GM12874 (cell line): ENCODE measurements around the gene PHF21B.

ENCODE experiments used
- CTCF ChIP-seq: IDR thresholded peaks from 2 replicates; pipeline ENCODE4 v1.5.1; 2011; ENCODE audit warnings: low read depth, mild to moderate bottlenecking, control low read depth, low read length, moderate library complexity; ENCODE audit not compliant: insufficient read depth

PHF21B gene

GRCh38 chr22:44891791-44892190, 118.0 kb downstream of the PHF21B start:
- no peak for TF ChIP-seq CTCF

- no peak for TF ChIP-seq CTCF
Measured at GRCh38 chr22:44891293-44891747, 118.5 kb downstream of the PHF21B start.

DNA sequence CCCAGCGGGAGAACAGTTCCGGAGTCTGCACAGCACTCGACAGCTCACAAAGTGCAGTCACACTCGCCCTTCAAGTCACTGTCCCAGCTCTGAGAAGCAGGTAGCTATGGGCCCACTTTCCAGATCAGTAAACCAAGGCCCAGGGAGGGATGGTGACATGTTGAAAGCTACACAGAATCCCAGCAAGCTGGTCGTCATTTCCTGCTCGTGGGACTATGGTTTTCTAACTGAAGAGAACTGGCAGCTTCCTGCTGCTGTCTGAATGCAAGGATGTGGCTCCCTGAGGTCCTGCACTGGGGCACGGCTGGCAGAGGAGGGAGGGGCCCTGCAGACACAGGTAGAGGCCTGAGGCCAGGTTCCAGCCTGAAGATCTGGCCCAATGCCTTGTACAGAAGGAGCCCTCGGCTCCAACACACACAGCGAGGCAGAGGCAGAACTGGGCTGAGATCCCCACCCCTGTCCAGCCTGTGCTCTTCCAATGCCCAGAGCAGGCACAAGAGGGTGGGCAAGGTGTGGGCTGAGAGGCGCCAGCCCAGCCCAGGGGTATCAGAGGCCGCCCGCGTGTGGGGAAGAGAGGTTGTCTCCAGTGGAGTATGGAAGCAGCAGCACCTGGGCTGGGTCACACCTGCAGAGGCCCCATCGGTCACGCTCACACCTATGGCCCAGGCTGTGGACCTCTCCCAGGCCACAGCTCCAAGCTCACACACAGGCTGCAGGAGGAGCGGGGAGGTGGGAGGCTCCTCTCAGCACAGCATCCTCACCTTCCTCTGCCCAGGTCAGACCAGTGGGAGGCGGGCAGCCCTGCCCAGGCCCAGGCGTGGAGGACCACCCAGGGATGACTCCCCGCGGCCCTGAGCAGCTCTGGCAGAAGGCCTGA, 119.2 kb downstream of the PHF21B start:
- TF ChIP-seq CTCF, result no peak

DNA sequence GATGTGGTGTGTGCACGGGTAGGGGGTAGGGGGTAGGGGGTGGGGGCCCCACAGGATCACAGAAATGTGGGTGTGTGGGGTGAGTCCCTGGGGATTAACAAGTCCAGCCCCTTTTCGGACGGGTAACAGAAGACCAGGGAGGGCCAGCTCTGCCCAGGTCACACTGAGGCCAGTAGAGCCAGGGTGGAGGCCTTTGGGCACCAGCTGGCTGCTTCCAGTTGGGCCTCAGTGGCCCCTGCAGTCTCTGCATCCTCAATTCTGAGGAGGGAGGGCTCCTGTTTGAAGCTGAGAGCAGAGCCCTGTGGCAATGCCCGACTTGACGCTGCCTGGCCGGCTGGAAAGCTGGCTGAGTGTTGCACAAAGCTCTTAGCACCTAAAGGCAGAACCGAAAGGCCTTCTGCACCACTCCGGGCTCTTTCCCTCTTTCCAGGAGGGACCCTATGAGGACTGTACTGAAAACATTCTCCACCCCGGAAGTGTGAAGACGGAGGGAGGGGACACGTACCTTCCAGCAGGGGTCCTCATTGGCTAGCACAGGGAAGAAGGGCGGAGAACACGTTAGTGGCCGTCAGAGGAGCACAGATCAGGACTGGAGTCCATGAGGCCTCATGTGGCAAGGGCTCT, 120.4 kb downstream of the PHF21B start:
- no peak for TF ChIP-seq CTCF

GRCh38 chr22:44888491-44889254, 121.1 kb downstream of the PHF21B start:
- no peak for TF ChIP-seq CTCF

DNA sequence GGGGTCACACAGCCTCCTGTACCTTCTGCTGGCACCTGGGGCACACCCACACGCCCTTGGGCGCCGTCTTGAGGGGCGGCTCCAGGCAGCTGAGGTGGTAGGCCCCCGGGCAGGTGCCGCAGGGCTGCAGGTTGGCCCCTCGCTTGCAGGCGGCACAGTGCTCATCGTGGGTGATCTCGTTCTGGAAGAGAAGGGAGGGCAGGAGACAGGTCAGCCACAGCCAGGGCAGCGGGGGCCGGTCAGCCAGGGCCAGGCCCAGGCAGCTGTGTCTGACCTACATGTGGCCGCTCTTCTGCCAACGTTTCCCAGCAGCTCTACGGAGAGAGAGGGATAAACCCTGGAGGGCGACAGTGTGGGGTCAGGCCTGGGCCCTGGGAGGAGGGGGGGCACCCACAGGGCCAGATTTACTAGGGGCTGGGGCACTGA, 121.9 kb downstream of the PHF21B start:
- TF ChIP-seq CTCF, result no peak

- TF ChIP-seq CTCF, result no peak
Measured at GRCh38 chr22:44885806-44886360, 123.9 kb downstream of the PHF21B start.
